K562 (cell line): ENCODE measurements around the gene RPL35. TPM values are rescaled to one million over a fixed set of nuclear protein-coding genes. Genes with fewer than 3 reads are reported as not detected.

Source experiments
- ATF1 ChIP-seq, 2 experiments: fragments of 450-650 bp in 1 of 2; IDR thresholded peaks; 2 replicates each; pipeline ENCODE4 v1.6.1; 2016; ENCODE audit warnings: missing compliant biosample characterization in 1 of 2, missing genetic modification characterization in 1 of 2
- ATF3 ChIP-seq, 2 experiments: fragments of 450-650 bp in 1 of 2; sonication (generic) in 1 of 2; formaldehyde crosslinking in 1 of 2; IDR thresholded peaks in 1 of 2; conservative IDR thresholded peaks in 1 of 2; 2 replicates each; pipeline versions ENCODE4 v1.6.1 to v1.8.1; 2016 to 2023; ENCODE audit warnings: mild to moderate bottlenecking in 2 of 2, moderate library complexity in 2 of 2, inconsistent platforms in 1 of 2, missing genetic modification reagents in 1 of 2
- CHD1 ChIP-seq: fragments of 200-600 bp; sonication (generic); IDR thresholded peaks from one replicate; pipeline ENCODE4 v1.6.1; 2012; ENCODE audit warnings: mild to moderate bottlenecking, moderate library complexity, low read length, inconsistent platforms
- FOXK1 ChIP-seq: sonication (generic); formaldehyde crosslinking; IDR thresholded peaks from 2 replicates; pipeline ENCODE4 v1.8.0; 2022; ENCODE audit warnings: missing genetic modification reagents, mild to moderate bottlenecking, borderline replicate concordance
- NCOA6 ChIP-seq: fragments of 450-650 bp; IDR thresholded peaks from 2 replicates; pipeline ENCODE4 v1.6.1; 2017; ENCODE audit warnings: mild to moderate bottlenecking
- NFRKB ChIP-seq: fragments of 450-650 bp; IDR thresholded peaks from 2 replicates; pipeline ENCODE4 v1.6.1; 2016; ENCODE audit warnings: low read depth
- RCOR1 ChIP-seq, 2 experiments: IDR thresholded peaks; 2 replicates each; pipeline ENCODE4 v1.6.1; 2012; ENCODE audit warnings: low read depth in 2 of 2, low read length in 2 of 2, borderline replicate concordance in 1 of 2, improper control_type of control experiment in 1 of 2
- polyA plus RNA-seq, 8 experiments: library from polyadenylated mRNA; depleted of rRNA in 4 of 8; stranded (reverse) in 5 of 8; unstranded in 3 of 8; fragments of >200 nt; fragmentation: Nextera tagmentation in 2 of 8; fragmentation: Illumina TruSeq in 1 of 8; extraction: Ambion mirVana in 2 of 8; extraction: Trizol in 1 of 8; gene quantifications; 2 replicates each; pipeline versions ENCODE4 v1.2.1 to v1.2.3, GENCODE V29; 2011 to 2014; ENCODE audit warnings: inconsistent platforms in 1 of 8, missing spikeins in 1 of 8
- total RNA-seq, 7 experiments: library from RNA; depleted of rRNA in 6 of 7; stranded (reverse); fragments of >200 nt in 6 of 7; fragmentation: Illumina TruSeq in 2 of 7; extraction: Trizol in 2 of 7; gene quantifications; 2 replicates each; pipeline versions ENCODE4 v1.2.1 to v1.2.3, GENCODE V29; 2011 to 2021; ENCODE audit warnings: low replicate concordance in 1 of 7
- TF ChIP-seq, protein P1 (sequence below), 2 experiments: fragments of 450-650 bp; formaldehyde crosslinking in 1 of 2; IDR thresholded peaks; 2 replicates each; pipeline versions ENCODE4 v1.4.0 to v1.6.1; 2014 to 2020; ENCODE audit warnings: mild to moderate bottlenecking in 2 of 2, borderline replicate concordance in 1 of 2, low read depth in 1 of 2
- TF ChIP-seq, protein P2 (sequence below), 2 experiments: fragments of 450-650 bp; IDR thresholded peaks; 2 replicates each; pipeline ENCODE4 v1.6.1; 2018; ENCODE audit warnings: mild to moderate bottlenecking in 2 of 2, low read depth in 1 of 2; ENCODE audit not compliant: partially characterized antibody in 2 of 2

Gene RPL35
- total and polyA plus RNA-seq, 9 of the 15 experiments (the other 6 are each of a cell fraction or from before 2014, with no cell fraction given) = 1,755 to 5,101 (median 3,405) TPM

DNA sequence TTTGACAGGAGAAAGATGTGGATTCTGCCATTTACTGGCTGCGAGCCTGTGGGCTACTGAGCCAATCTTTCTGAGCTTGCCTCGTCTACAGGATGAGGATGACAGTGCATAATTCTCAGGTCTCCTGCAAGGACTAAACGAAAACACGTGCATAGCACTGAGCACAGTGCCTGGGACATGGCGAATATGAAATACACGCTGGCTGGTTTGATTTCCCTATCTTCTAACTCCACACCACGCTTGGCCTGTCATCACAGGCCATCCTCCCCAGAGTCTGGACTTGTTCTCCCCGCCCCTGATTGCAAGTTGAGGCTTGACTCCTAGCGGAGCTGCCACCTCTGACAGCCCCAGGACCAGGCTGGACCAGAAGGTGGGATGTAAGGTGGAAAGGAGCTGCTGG is 38.1 kb upstream of the RPL35 start (continued):
- TF ChIP-seq, protein P1, sequence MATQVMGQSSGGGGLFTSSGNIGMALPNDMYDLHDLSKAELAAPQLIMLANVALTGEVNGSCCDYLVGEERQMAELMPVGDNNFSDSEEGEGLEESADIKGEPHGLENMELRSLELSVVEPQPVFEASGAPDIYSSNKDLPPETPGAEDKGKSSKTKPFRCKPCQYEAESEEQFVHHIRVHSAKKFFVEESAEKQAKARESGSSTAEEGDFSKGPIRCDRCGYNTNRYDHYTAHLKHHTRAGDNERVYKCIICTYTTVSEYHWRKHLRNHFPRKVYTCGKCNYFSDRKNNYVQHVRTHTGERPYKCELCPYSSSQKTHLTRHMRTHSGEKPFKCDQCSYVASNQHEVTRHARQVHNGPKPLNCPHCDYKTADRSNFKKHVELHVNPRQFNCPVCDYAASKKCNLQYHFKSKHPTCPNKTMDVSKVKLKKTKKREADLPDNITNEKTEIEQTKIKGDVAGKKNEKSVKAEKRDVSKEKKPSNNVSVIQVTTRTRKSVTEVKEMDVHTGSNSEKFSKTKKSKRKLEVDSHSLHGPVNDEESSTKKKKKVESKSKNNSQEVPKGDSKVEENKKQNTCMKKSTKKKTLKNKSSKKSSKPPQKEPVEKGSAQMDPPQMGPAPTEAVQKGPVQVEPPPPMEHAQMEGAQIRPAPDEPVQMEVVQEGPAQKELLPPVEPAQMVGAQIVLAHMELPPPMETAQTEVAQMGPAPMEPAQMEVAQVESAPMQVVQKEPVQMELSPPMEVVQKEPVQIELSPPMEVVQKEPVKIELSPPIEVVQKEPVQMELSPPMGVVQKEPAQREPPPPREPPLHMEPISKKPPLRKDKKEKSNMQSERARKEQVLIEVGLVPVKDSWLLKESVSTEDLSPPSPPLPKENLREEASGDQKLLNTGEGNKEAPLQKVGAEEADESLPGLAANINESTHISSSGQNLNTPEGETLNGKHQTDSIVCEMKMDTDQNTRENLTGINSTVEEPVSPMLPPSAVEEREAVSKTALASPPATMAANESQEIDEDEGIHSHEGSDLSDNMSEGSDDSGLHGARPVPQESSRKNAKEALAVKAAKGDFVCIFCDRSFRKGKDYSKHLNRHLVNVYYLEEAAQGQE (IDR thresholded peaks at IDR 0.05; ENCODE audit: borderline replicate concordance) = no peak
- TF ChIP-seq, protein P1 (CRISPR knock-in tag; IDR thresholded peaks at IDR 0.05; ENCODE audit: low read depth) = no peak
- no peak for TF ChIP-seq ATF3 (IDR thresholded peaks at IDR 0.05)
- TF ChIP-seq ATF3 (CRISPR knock-in tag; conservative IDR thresholded peaks at IDR 0.05) = 0 out of 2 replicates have a peak, but pooled peaks have one; percentile 36
- no peak for TF ChIP-seq NFRKB
- no peak for TF ChIP-seq FOXK1
- no peak for TF ChIP-seq NCOA6
- no peak for TF ChIP-seq CHD1
- peak in 1 of 2 experiments; percentile 64; a peak in 2 of 4 replicates for TF ChIP-seq RCOR1 (IDR thresholded peaks at IDR 0.05; ENCODE audit: borderline replicate concordance in 1 of 2, low read depth in 2 of 2, low read length in 2 of 2)
- TF ChIP-seq, protein P2, sequence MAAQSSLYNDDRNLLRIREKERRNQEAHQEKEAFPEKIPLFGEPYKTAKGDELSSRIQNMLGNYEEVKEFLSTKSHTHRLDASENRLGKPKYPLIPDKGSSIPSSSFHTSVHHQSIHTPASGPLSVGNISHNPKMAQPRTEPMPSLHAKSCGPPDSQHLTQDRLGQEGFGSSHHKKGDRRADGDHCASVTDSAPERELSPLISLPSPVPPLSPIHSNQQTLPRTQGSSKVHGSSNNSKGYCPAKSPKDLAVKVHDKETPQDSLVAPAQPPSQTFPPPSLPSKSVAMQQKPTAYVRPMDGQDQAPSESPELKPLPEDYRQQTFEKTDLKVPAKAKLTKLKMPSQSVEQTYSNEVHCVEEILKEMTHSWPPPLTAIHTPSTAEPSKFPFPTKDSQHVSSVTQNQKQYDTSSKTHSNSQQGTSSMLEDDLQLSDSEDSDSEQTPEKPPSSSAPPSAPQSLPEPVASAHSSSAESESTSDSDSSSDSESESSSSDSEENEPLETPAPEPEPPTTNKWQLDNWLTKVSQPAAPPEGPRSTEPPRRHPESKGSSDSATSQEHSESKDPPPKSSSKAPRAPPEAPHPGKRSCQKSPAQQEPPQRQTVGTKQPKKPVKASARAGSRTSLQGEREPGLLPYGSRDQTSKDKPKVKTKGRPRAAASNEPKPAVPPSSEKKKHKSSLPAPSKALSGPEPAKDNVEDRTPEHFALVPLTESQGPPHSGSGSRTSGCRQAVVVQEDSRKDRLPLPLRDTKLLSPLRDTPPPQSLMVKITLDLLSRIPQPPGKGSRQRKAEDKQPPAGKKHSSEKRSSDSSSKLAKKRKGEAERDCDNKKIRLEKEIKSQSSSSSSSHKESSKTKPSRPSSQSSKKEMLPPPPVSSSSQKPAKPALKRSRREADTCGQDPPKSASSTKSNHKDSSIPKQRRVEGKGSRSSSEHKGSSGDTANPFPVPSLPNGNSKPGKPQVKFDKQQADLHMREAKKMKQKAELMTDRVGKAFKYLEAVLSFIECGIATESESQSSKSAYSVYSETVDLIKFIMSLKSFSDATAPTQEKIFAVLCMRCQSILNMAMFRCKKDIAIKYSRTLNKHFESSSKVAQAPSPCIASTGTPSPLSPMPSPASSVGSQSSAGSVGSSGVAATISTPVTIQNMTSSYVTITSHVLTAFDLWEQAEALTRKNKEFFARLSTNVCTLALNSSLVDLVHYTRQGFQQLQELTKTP (IDR thresholded peaks at IDR 0.05; ENCODE audit: low read depth in 1 of 2, partially characterized antibody in 2 of 2) = no peak
- TF ChIP-seq ATF1 (CRISPR knock-in tag; IDR thresholded peaks at IDR 0.05) = no peak
- TF ChIP-seq ATF1 (tag; IDR thresholded peaks at IDR 0.05) = peak; percentile 39
